Upper lobe of right lung (tissue), 1 donor: Measurements from ENCODE around the gene CLBA1. TPM values are rescaled to one million over a fixed set of nuclear protein-coding genes. Genes with fewer than 3 reads are reported as not detected.

Source experiments
- ATAC-seq: fragments of 200-7000 bp; cut with Tn5 transposase; one replicate; pipeline ENCODE4 v1.9.1; 2020; ENCODE audit warnings: mild to moderate bottlenecking, moderate library complexity
- DNase-seq: peaks from one replicate; pipeline ENCODE4 v3.0.0-alpha.2; 2020
- H3K27ac ChIP-seq: fragments of 200-600 bp; one replicate; pipeline ENCODE4 v1.8.0; 2022
- H3K27me3 ChIP-seq: fragments of 200-600 bp; one replicate; pipeline ENCODE4 v1.8.0; 2022; ENCODE audit warnings: mild to moderate bottlenecking
- H3K36me3 ChIP-seq: fragments of 200-600 bp; one replicate; pipeline ENCODE4 v1.8.0; 2022
- H3K4me1 ChIP-seq: fragments of 200-600 bp; one replicate; pipeline ENCODE4 v1.8.0; 2022
- H3K4me3 ChIP-seq: fragments of 200-600 bp; one replicate; pipeline ENCODE4 v1.8.0; 2022; ENCODE audit warnings: mild to moderate bottlenecking
- H3K9me3 ChIP-seq: fragments of 200-600 bp; one replicate; pipeline ENCODE4 v1.8.0; 2022
- intact Hi-C: fragments of 100-400 bp; cut with DNase I; formaldehyde crosslinking; loops from one replicate; pipeline ENCODE4 v1.11.0; 2022
- total RNA-seq: library from RNA; stranded (reverse); fragmentation: NEBNext Ultra II Directional; extraction: Animal tissue kit (Norgen Biotek cat#: 25700); gene quantifications from one replicate; pipeline ENCODE4 v1.2.1, GENCODE V29; 2021
- TF ChIP-seq, protein P1 (sequence below): fragments of 200-600 bp; IDR thresholded peaks from one replicate; pipeline ENCODE4 v1.8.0; 2022; ENCODE audit warnings: antibody characterized with exemption
- donor health status: DM: no; HTN: yes; CAD: no; lungs with severe emphysema.

Gene CLBA1
- total RNA-seq, 1 donor from 2014 or later = 6.9 TPM

DNA sequence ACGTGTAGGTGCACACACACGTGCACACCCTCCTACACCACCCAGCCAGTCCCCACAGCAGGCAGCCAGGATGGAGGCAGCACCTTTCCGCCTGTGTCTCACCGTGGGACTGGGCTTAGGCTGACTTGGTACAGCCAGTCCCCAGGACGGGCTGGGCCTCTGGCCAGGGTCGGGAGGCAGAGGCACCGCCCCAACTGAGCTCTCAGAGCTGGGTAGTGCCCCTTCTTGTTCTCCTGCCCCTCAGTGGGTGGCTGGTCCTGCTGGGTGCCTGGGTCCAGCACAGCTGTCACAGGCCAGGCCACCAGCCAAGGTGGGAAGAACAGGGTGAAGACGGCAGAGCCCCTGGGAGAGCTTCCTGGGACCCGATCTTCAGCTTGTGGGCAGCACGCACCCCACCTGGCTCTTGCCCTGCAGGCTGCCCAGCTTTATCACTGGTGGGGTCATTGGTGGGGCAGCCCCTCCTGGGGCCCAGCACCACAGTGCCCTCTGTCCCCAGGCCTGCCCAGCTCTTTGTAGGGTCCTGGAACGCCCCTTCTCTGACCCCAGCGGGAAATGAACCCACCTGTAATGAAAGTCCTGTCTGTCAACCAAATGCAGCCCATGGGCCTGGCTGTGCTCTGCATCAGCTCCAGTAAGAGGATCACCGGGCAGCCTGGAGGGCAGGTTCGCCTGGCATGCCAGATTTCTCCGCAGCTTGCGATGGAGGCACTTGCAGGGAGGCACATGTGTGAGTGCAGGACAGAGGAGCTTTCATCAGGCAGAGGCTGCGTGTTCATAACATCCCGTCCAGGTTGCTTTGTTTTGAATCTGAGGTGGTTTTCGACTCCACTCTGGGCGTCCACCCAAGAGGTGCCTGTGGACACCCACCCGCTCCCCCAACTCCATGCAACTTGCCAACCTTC, 20.6 kb downstream of the CLBA1 start:
- ATAC-seq (peak; percentile 31), DNase-seq (no peak)
- H3K36me3 ChIP-seq = peaks cover 21% of the 10 kb centered on the region
- H3K27me3 ChIP-seq = no peaks in the 10 kb centered on the region
- no peak overlapping the region for H3K4me3 ChIP-seq
- no peaks in the 10 kb centered on the region for H3K4me1 ChIP-seq
- TF ChIP-seq, protein P1, sequence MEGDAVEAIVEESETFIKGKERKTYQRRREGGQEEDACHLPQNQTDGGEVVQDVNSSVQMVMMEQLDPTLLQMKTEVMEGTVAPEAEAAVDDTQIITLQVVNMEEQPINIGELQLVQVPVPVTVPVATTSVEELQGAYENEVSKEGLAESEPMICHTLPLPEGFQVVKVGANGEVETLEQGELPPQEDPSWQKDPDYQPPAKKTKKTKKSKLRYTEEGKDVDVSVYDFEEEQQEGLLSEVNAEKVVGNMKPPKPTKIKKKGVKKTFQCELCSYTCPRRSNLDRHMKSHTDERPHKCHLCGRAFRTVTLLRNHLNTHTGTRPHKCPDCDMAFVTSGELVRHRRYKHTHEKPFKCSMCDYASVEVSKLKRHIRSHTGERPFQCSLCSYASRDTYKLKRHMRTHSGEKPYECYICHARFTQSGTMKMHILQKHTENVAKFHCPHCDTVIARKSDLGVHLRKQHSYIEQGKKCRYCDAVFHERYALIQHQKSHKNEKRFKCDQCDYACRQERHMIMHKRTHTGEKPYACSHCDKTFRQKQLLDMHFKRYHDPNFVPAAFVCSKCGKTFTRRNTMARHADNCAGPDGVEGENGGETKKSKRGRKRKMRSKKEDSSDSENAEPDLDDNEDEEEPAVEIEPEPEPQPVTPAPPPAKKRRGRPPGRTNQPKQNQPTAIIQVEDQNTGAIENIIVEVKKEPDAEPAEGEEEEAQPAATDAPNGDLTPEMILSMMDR = no peak
- H3K27ac ChIP-seq = no peak overlapping the region
- no peaks in the 10 kb centered on the region for H3K9me3 ChIP-seq
- intact Hi-C loops = no loop called here

DNA sequence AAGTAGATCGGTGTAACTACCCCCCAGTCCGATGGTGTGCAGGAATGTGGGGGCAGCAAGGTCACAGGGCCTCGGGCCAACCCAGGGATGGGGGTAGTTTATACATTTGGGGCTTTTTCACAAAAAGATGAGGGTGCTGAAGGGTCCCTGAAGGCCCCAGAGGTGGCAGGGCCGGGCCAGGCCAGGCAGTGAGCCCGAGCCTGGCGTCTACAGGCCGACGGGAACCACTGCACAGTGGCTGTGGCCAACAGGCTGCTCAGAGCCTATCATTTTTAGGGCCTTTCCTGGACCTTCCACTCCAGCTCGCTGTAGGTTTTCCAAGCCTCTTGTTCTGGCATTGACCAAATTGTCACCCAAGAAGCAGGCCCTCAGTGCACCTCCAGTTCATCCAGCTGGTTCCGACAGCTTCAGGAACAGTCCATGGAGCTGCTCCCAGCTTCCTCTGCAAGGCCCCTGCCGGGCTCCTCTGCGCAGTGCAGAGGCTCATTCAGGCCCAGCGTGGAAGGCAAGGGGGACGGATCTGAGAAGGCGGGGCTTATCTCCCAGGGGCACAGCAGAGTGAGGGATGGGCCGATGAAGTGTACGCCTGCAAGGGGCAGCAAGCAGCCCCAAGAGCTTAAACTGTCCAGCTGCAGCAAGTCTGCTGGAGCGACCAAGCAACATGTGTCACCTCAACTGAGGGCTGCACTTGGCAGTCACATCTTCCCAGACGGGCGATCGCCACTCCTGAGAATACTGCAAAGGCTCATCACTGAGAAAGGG, 21.4 kb downstream of the CLBA1 start:
- no peaks in the 10 kb centered on the region for H3K4me1 ChIP-seq
- ATAC-seq (no peak), DNase-seq (no peak)
- intact Hi-C loops = no loop called here
- TF ChIP-seq, protein P1 = no peak
- peaks cover 25% of the 10 kb centered on the region for H3K36me3 ChIP-seq
- H3K27me3 ChIP-seq = no peaks in the 10 kb centered on the region
- no peak overlapping the region for H3K4me3 ChIP-seq
- H3K27ac ChIP-seq = no peak overlapping the region
- H3K9me3 ChIP-seq = no peaks in the 10 kb centered on the region

DNA sequence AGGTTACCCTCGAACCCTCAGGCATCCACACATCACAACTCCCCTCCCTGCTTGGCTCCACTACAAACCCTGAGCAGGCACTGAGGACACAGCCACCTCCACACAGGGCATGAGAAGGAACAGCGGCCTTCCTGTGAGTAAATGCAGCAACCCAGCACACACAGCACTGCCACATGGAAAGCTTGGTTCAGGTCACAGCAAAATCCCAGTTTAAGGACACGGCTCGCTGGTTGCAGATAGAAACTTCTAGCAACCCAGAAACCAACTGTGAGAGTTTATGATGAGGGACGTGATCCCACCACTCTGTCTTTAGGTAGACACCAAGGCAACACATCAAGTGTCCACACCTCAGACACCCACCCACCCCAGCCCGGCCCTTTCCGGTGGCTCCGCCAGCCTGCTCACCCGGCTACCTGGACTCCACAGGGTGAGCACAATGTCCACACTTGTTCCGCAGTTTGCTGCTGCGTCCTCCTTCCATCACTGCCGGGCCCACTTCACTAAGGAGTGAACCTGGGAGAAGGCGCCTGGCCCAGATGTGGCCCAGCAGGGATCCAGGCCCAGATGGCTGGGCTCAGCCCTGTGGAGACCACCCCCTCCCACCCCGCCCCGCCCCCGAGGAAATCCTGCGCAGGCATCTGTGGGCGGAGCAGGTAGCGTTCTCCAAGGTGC, 22.1 kb downstream of the CLBA1 start:
- no peaks in the 10 kb centered on the region for H3K4me1 ChIP-seq
- ATAC-seq = no peak
- no peak overlapping the region for H3K27ac ChIP-seq
- H3K9me3 ChIP-seq = no peaks in the 10 kb centered on the region
- intact Hi-C loops = no loop called here
- H3K27me3 ChIP-seq = no peaks in the 10 kb centered on the region
- peaks cover 25% of the 10 kb centered on the region for H3K36me3 ChIP-seq
- TF ChIP-seq, protein P1 = no peak
- no peak overlapping the region for H3K4me3 ChIP-seq
- no peak for DNase-seq

DNA sequence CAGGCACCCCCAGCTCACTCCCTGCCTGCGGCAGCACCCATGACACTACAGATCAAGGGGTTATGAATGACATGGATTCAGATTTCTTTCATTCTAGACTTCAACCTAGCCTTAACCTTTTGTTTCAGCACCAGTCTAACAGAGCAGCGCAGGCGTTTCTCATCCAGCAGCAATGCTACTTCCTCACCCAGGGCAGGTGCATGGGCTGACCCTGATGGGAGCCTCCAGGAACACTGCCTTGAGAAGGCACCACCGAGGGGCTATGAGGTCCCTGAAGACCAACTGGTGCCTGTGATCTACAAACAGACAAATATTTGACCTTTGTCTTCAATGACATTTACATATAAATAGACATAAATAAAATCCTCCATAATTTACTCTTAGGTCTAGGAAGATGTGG, 24.5 kb downstream of the CLBA1 start:
- DNase-seq (no peak), ATAC-seq (no peak)
- no peaks in the 10 kb centered on the region for H3K9me3 ChIP-seq
- peaks cover 25% of the 10 kb centered on the region for H3K36me3 ChIP-seq
- TF ChIP-seq, protein P1 = no peak
- no peak overlapping the region for H3K4me3 ChIP-seq
- no peaks in the 10 kb centered on the region for H3K27me3 ChIP-seq
- intact Hi-C loops = no loop called here
- no peak overlapping the region for H3K27ac ChIP-seq
- no peaks in the 10 kb centered on the region for H3K4me1 ChIP-seq

DNA sequence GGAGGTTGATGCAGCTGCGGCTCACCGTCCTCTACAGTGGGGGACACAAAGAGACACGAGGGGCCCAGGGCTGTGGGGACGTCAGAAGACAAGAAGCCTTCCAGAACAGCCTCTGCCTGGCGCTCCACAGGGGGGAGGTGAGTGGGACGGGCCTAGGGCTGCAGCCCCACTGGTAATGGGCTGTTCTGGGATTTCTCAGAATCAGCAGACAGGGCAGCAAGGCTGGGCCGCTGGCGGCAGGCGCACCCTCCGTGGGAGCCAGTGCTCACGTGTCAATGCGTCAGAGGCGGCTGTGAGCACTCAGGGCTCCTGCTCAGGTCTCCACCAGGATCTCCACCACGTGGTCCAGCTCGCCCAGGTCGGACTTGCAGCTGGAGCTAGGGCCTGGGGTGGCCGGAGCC, 25.3 kb downstream of the CLBA1 start:
- ATAC-seq (no peak), DNase-seq (no peak)
- TF ChIP-seq, protein P1 = no peak
- Histone ChIP-seq H3K4me1 (no peaks in the 10 kb centered on the region), H3K4me3 (no peak overlapping the region), H3K27ac (no peak overlapping the region), H3K9me3 (no peaks in the 10 kb centered on the region), H3K36me3 (peaks cover 25% of the 10 kb centered on the region), H3K27me3 (no peaks in the 10 kb centered on the region)
- intact Hi-C loops = no loop called here
